ENCODE measurements around the gene INTS14. TPM values are rescaled to one million over a fixed set of nuclear protein-coding genes. Genes with fewer than 3 reads are reported as not detected.
A peak's percentile ranks its signal among the peaks of the same experiment; 100 is the strongest.

The INTS14 gene
- total and polyA plus RNA-seq, 9 of the 15 experiments (the other 6 are each of a cell fraction or from before 2014, with no cell fraction given), result 30.5 to 92.4 (median 46.5) TPM

- TF ChIP-seq RBM17 (IDR thresholded peaks at IDR 0.05; ENCODE audit: borderline replicate concordance, low read depth, low read length) (no peak), MAFK (IDR thresholded peaks at IDR 0.05; ENCODE audit: low read length) (no peak), ZNF561 (CRISPR knock-in tag; conservative IDR thresholded peaks at IDR 0.05) (no peak), COPS2 (conservative IDR thresholded peaks at IDR 0.05) (no peak), BRCA1 (IDR thresholded peaks at IDR 0.05) (no peak), BRCA1 (CRISPR knock-in tag; IDR thresholded peaks at IDR 0.05) (0 out of 2 replicates have a peak, but pooled peaks have one; percentile 79), ETV1 (tag; conservative IDR thresholded peaks at IDR 0.05; ENCODE audit: low read depth) (no peak), ARID3B (CRISPR knock-in tag; IDR thresholded peaks at IDR 0.05; ENCODE audit: borderline replicate concordance) (peak; percentile 60; the same call in 1 of the 2 replicates), ZNF436 (CRISPR knock-in tag; IDR thresholded peaks at IDR 0.05) (no peak), CREBBP (IDR thresholded peaks at IDR 0.05; ENCODE audit: low read depth, low read length) (no peak), MEIS2 (IDR thresholded peaks at IDR 0.05; ENCODE audit: partially characterized antibody) (peak; percentile 78), NBN (IDR thresholded peaks at IDR 0.05; ENCODE audit: low read depth) (peak; percentile 19; the same call in 1 of the 2 replicates), ZFP1 (CRISPR knock-in tag; IDR thresholded peaks at IDR 0.05) (no peak), SRF (CRISPR knock-in tag; IDR thresholded peaks at IDR 0.05) (no peak), MCM3 (IDR thresholded peaks at IDR 0.05) (no peak), HNRNPK (IDR thresholded peaks at IDR 0.05; ENCODE audit: low read depth, low read length, poor library complexity, severe bottlenecking) (no peak), ZSCAN32 (CRISPR knock-in tag; IDR thresholded peaks at IDR 0.05) (no peak), ZNF133 (CRISPR knock-in tag; IDR thresholded peaks at IDR 0.05) (no peak), KLF10 (CRISPR knock-in tag; IDR thresholded peaks at IDR 0.05) (no peak), MYNN (IDR thresholded peaks at IDR 0.05) (no peak), MYNN (CRISPR knock-in tag; IDR thresholded peaks at IDR 0.05) (no peak), TRIM28 (IDR thresholded peaks at IDR 0.05) (no peak), PTRF (tag; IDR thresholded peaks at IDR 0.05) (no peak), TFE3 (CRISPR knock-in tag; IDR thresholded peaks at IDR 0.05) (no peak), BCOR (IDR thresholded peaks at IDR 0.05) (no peak), ZNF655 (CRISPR knock-in tag; IDR thresholded peaks at IDR 0.05) (no peak), NFE2 (IDR thresholded peaks at IDR 0.05; ENCODE audit: low read depth) (no peak), ZNF282 (CRISPR knock-in tag; IDR thresholded peaks at IDR 0.05) (peak; percentile 88; the same call in 1 of the 2 replicates), SAFB2 (IDR thresholded peaks at IDR 0.05; ENCODE audit: borderline replicate concordance, low read depth, low read length, severe bottlenecking) (no peak)
Observed at GRCh38 chr15:65530318-65531111, 80.4 kb downstream of the INTS14 start, which contains the start of gene HACD3 (continued).
